Limb (tissue), 2 donors: ENCODE results near the gene GID8.
A peak's percentile ranks its signal among the peaks of the same experiment; 100 is the strongest.

ENCODE experiments used
- DNase-seq, 2 donors: peaks; one replicate each; pipeline ENCODE4 v3.0.0-alpha.2; 2016; ENCODE audit errors: extremely low spot score in 2 of 2

The GID8 gene

DNA sequence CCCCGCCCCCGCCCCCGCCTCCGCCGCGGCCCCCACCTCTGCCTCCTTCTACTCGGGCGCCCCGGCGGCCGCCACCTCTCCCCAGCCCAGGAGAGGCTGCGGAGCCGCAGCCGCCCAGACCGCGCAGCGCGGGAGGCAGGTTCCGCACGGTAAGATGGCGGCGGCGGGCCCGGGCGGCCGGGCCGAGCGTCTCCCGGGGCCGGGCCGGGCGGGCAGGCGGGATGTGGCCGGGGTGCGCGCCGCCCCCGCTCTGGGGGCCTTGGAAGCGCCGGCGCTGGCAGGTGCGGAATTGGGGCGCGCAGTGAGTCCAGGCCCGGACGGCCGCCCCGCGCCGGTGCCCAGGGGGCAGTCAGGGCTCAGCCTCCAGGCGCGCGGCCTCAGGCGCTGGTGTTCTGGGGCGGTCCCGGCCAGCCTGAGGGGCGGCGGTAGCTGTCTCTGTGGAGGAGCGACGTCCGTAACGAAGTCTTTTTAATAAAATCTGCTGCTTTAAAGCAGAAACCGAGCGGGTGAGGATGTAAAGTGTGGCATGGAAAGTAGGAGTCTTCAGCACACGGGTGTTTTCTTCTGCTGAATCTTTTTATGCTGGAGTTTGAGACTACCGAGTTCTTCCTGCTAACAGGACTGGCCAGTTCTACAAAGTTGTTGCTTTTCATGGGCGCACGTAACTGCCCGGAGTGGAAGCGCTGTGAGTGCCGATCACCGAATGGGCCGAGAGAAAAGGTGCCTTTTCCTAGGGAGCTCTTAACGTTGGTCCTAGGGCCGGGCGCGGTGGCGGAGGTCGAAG, at the start of gene GID8:
TSS of gene GID8 (plus strand) at position 43 of the 784 bp plus-strand sequence. CDS start 3,356 bp downstream, outside the sequence.
- DNase-seq, result no peak

- no peak for DNase-seq
These were observed 49.5 kb upstream of the GID8 start for GRCh38 chr20:62888406-62888805.

DNA sequence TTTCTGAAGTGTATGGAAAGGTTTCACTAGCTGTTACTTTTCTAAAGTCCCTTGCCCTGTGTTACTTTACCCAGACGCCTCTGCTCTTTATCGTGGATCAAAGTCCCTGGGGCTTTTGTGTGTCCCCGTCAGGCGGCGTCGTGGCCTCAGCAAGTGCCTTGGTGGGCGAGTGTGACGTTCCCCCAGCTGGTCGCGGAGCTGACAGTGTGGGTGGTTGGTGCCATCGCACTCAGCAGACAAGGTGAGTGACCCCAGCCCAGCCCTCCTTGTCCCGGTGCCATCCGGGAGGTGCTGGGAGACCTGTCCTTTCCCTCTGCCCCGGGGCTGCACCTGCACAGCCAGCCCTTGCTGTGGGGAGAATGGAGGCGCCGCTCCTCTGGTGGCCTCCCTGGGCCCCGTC, 49.0 kb upstream of the GID8 start:
- DNase-seq, result no peak

DNA sequence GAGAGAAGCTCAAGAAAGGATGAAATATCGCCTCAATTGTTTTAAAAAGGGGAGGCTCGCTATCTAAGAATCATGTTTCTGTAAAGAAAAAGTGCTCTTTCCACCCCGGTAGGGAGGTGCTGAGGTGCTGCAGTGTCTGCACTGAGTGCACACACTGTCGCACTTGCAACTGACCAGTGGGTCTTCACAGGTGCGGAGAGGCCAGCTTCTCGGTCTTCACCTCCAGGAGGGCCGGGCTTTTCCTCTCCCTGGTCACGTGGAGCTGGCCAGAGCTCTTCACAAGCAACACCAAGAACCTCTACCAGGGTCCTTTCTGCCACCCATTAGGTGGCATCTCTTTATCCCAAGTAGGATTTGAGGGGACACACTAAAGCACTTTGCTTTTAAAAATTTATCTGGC, 48.5 kb upstream of the GID8 start:
- no peak for DNase-seq

- DNase-seq, result no peak
These were observed 48.1 kb upstream of the GID8 start for GRCh38 chr20:62889871-62890270.

GRCh38 chr20:62890444-62890843, 47.5 kb upstream of the GID8 start:
- DNase-seq, result no peak

DNA sequence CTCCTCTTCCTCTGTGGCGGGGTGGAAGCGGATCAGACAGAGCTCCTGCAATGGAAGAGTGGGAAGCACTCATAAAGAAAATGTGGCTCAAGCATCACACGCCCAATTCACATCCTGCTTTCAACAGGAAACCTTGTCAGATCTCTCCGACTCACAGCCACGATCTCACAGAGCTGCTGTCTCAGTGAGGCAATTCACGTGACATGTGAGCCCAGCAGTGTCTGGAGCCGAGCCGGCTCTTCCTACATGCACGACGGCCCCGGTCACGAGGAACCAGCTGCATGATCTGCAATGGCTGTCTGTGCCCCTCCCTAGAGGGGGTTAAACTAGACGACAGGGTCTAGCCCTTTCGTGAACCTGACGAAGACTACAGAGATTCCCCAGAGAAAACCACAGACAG, 46.8 kb upstream of the GID8 start:
- DNase-seq, result no peak

DNA sequence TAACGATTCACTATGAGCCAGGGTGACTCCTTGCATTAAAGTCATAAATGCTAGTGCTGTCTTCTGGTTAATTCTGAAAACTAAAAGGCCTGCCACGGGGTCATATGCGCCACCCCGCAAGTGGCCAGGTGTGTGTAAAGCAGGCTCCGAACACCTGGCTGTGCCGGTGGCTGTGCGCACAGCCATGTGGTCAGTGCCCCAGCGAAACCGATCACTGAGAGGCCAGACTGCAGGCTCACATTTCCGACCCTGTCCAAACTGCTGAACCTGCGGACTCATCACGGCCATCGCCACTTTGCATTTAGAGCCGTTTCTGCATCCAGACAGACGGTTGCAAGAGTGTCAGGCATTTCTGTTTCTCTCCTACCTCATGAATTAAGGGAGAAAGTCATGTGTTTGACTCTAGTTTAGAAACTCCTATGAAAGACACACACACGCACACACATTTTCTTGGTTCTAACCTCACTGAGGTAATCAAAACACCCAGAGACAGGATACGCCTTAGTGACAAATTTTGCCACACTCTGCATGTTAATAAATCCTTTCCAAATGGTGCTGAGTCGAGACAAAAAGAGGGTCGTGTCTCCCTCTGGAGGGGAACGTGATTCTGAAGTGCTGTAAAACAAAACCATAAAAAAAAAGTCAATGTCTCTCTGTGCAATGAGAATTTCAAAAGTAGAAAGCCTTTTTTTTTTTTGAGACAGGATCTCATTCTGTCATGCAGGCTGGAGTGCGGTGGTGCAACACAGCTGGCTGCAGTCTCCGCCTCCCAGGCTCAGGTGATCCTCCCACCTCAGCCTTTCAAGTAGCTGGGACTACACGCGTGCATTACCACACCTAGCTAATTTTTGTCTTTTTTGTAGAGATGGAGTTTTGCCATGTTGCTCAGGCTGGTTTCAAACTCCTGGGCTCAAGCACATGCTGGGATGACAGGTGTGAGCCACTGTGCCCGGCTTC, 45.3 kb upstream of the GID8 start:
- DNase-seq, result no peak

DNA sequence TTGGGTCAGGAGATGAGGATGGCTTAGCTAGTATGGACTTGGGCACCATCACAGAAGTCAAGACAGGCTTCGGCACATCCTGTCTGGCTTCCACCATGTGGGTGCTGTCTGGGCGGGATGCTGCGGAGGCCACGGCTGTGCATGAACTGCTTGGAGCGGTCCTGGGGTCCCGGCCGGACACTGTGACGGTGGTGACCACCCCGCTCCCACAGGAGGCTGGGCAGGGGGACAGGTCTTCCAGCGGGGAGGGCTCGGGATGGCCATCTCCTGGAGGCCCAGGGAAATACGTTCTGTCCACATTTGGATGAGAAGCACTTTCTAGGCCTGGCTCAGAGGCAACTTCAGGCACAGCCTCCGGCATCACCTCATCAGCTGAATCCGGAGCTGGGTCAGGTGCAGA, 44.2 kb upstream of the GID8 start:
- no peak for DNase-seq

DNA sequence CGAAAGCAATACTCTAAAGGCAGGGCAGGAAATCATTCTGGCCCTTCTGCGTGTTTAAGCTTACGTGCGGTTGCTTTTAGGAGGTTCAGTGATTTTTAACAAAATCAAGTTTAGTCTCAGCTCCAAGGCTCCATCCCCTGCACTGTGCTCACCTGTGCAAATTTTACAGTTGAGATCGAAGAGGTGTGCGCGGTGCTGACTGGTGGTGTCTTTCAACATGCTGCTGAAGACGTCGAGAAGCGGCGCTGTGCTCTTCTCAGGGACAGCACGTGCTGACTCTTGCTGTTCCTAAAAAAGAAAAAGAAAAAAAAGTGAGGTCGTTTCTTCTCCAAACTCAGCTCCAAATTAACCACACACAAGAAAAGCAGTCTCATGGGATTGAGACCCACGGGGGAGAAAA, 43.7 kb upstream of the GID8 start:
- no peak for DNase-seq

DNA sequence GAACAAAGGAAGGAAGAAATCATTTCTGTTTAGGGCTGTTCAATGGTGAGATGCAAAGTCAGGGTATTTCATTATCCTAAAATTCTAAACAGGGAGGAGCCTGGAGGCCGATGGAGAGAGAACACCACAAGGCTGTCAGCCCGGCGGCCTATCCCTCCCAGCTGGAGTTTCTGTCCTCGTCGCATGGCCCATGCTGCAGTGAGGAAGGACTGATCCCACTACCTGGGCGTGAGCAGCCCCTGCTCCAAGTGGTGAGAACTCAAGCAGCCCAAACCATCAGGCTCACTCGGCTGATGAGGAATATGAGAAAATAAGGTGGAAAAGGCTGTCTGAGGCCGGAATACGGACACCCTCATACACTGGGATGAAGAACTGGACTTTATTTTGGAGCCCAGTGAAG, 42.4 kb upstream of the GID8 start:
- DNase-seq, result no peak

- DNase-seq, result no peak
These were observed 41.4 kb upstream of the GID8 start for GRCh38 chr20:62896526-62896925.

GRCh38 chr20:62897666-62898065, 40.3 kb upstream of the GID8 start:
- DNase-seq, result no peak

- DNase-seq, result no peak
These were observed 39.6 kb upstream of the GID8 start for GRCh38 chr20:62898093-62898964.

GRCh38 chr20:62898970-62899632, 38.8 kb upstream of the GID8 start:
- DNase-seq, result no peak

GRCh38 chr20:62899633-62900051, 38.3 kb upstream of the GID8 start:
- no peak for DNase-seq

DNA sequence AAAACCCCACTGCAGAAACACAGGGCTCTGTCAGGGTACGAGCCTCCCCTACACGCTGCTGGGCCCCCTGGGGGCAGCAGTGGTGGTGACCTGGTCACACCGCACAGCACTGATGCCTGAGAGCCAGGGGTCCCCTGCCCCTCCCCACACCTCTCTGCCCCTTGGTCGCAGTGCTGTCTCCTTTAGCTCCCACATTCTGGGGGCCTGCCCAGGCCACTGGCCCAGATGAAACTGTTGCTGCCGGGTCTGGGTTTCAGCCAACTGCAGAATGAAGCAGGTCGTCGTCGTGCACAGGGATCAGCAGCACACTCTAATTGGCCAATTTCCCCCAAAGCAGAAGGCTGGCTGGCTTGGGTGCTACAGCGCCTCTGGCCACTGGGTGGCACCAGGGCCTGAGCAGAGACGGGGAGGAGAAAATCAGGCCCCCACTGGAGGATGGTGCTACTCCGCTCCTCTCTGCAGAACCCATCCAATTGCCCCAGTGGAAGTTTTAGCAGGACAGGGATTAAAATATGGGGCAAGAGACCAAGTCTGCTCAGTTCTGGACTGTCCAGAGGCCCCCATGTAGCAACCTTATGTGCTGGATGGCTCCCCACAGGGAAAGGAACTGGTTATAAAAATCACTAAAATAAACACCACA, 37.8 kb upstream of the GID8 start:
- peak; percentile 64 to 85 for DNase-seq

GRCh38 chr20:62900692-62901584, 37.0 kb upstream of the GID8 start:
- no peak for DNase-seq

DNA sequence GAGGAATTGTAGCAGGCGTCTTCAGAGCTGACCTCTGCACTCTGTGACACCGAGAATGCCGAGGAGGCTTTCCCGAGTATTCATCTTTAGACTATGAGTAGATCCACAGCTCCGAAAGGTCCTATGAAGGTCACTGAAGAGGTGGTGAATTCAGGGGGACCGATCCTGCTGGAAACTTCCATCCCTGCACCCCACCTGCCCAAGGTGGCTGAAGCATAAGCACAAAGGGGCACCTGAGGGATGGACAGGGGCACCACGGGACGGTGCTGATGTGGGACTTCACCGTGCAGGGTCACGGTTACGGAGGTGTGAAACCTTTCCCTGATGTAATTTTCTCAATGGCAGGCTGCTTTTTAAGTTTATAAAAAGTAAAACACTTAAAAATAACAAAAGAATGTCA, 36.1 kb upstream of the GID8 start:
- DNase-seq, result no peak
